Measurements from ENCODE around the gene FDX1.

The FDX1 gene

GRCh38 chr11:110446594-110446993, 16.8 kb downstream of the FDX1 start:
- TF ChIP-seq GATA3 (IDR thresholded peaks at IDR 0.05; ENCODE audit: low read depth, low read length) (no peak), GATA2 (IDR thresholded peaks at IDR 0.05; ENCODE audit: low read depth, low read length) (no peak)

GRCh38 chr11:110447343-110447742, 17.6 kb downstream of the FDX1 start:
- TF ChIP-seq GATA3 (IDR thresholded peaks at IDR 0.05; ENCODE audit: low read depth, low read length) (no peak), GATA2 (IDR thresholded peaks at IDR 0.05; ENCODE audit: low read depth, low read length) (no peak)

- no peak for TF ChIP-seq GATA3 (IDR thresholded peaks at IDR 0.05; ENCODE audit: low read depth, low read length)
- no peak for TF ChIP-seq GATA2 (IDR thresholded peaks at IDR 0.05; ENCODE audit: low read depth, low read length)
These were observed 18.4 kb downstream of the FDX1 start for GRCh38 chr11:110447897-110448745.

- TF ChIP-seq GATA3 (IDR thresholded peaks at IDR 0.05; ENCODE audit: low read depth, low read length) (no peak), GATA2 (IDR thresholded peaks at IDR 0.05; ENCODE audit: low read depth, low read length) (no peak)
These were observed 20.5 kb downstream of the FDX1 start for GRCh38 chr11:110450246-110450645.

- no peak for TF ChIP-seq GATA2 (IDR thresholded peaks at IDR 0.05; ENCODE audit: low read depth, low read length)
- TF ChIP-seq GATA3 (IDR thresholded peaks at IDR 0.05; ENCODE audit: low read depth, low read length): no peak
These were observed 23.0 kb downstream of the FDX1 start for GRCh38 chr11:110452720-110453119.

GRCh38 chr11:110453684-110454354, 24.1 kb downstream of the FDX1 start:
- TF ChIP-seq GATA2 (IDR thresholded peaks at IDR 0.05; ENCODE audit: low read depth, low read length) (no peak), GATA3 (IDR thresholded peaks at IDR 0.05; ENCODE audit: low read depth, low read length) (no peak)

GRCh38 chr11:110454609-110455008, 24.9 kb downstream of the FDX1 start:
- TF ChIP-seq GATA3 (IDR thresholded peaks at IDR 0.05; ENCODE audit: low read depth, low read length): no peak

GRCh38 chr11:110455718-110456117, 26.0 kb downstream of the FDX1 start:
- TF ChIP-seq GATA3 (IDR thresholded peaks at IDR 0.05; ENCODE audit: low read depth, low read length) (no peak), GATA2 (IDR thresholded peaks at IDR 0.05; ENCODE audit: low read depth, low read length) (no peak)

GRCh38 chr11:110463153-110463552, 33.4 kb downstream of the FDX1 start:
- TF ChIP-seq GATA3 (IDR thresholded peaks at IDR 0.05; ENCODE audit: low read depth, low read length): no peak
- no peak for TF ChIP-seq GATA2 (IDR thresholded peaks at IDR 0.05; ENCODE audit: low read depth, low read length)

- TF ChIP-seq GATA2 (IDR thresholded peaks at IDR 0.05; ENCODE audit: low read depth, low read length) (no peak), GATA3 (IDR thresholded peaks at IDR 0.05; ENCODE audit: low read depth, low read length) (no peak)
These were observed 35.5 kb downstream of the FDX1 start for GRCh38 chr11:110465231-110465630.

- TF ChIP-seq GATA3 (IDR thresholded peaks at IDR 0.05; ENCODE audit: low read depth, low read length) (no peak), GATA2 (IDR thresholded peaks at IDR 0.05; ENCODE audit: low read depth, low read length) (no peak)
These were observed 37.8 kb downstream of the FDX1 start for GRCh38 chr11:110467556-110467955.

GRCh38 chr11:110468121-110468520, 38.4 kb downstream of the FDX1 start:
- TF ChIP-seq GATA3 (IDR thresholded peaks at IDR 0.05; ENCODE audit: low read depth, low read length) (no peak), GATA2 (IDR thresholded peaks at IDR 0.05; ENCODE audit: low read depth, low read length) (no peak)

GRCh38 chr11:110469127-110469526, 39.4 kb downstream of the FDX1 start:
- no peak for TF ChIP-seq GATA2 (IDR thresholded peaks at IDR 0.05; ENCODE audit: low read depth, low read length)
- TF ChIP-seq GATA3 (IDR thresholded peaks at IDR 0.05; ENCODE audit: low read depth, low read length): no peak

GRCh38 chr11:110470716-110471115, 41.0 kb downstream of the FDX1 start:
- TF ChIP-seq GATA3 (IDR thresholded peaks at IDR 0.05; ENCODE audit: low read depth, low read length) (no peak), GATA2 (IDR thresholded peaks at IDR 0.05; ENCODE audit: low read depth, low read length) (no peak)

GRCh38 chr11:110471371-110471770, 41.6 kb downstream of the FDX1 start:
- TF ChIP-seq GATA2 (IDR thresholded peaks at IDR 0.05; ENCODE audit: low read depth, low read length) (no peak), GATA3 (IDR thresholded peaks at IDR 0.05; ENCODE audit: low read depth, low read length) (no peak)
